IMR-90 (cell line): ENCODE measurements around the gene RHBDL1. TPM values are rescaled to one million over a fixed set of nuclear protein-coding genes. Genes with fewer than 3 reads are reported as not detected.

Experiments used
- ATAC-seq: fragments of 200-7000 bp; cut with Tn5 transposase; 2 replicates; pipeline ENCODE4 v1.9.1; 2020; ENCODE audit warnings: low read depth, mild to moderate bottlenecking, moderate library complexity
- BruUV-seq: library from RNA; stranded (reverse); fragments of 400-500 nt; replicated peaks from 2 replicates; lab custom pipeline; 2021; lab: Mats Ljungman, UMichigan
- CTCF ChIA-PET: fragments of 300-600 bp; formaldehyde crosslinking; extraction: SDS; loops from one replicate; lab custom pipeline; 2021; ENCODE audit warnings: antibody characterized with exemption; lab: Yijun Ruan, JAX
- POLR2A ChIA-PET: fragments of 300-600 bp; sonication (Branson Sonifier 250); formaldehyde crosslinking; loops from one replicate; lab custom pipeline; 2022; ENCODE audit warnings: antibody characterized with exemption; ENCODE audit not compliant: unreplicated experiment; lab: Charles Lee
- DNase-seq: peaks from one replicate; pipeline ENCODE4 v3.0.0; 2013
- H2AFZ ChIP-seq: replicated peaks from 2 replicates; pipeline ENCODE3; 2013; ENCODE audit warnings: low read length, mild to moderate bottlenecking; ENCODE audit not compliant: poor library complexity
- H2AK5ac ChIP-seq: 2 replicates; pipeline ENCODE4 v1.6.1; 2013; ENCODE audit warnings: low read depth, low read length, inconsistent platforms
- H2AK9ac ChIP-seq: replicated peaks from 2 replicates; pipeline ENCODE3; 2013; ENCODE audit warnings: mild to moderate bottlenecking, low read depth, low read length, moderate library complexity; ENCODE audit not compliant: poor library complexity
- H2BK120ac ChIP-seq: 2 replicates; pipeline ENCODE4 v1.6.1; 2013; ENCODE audit warnings: low read depth, low read length, inconsistent platforms
- H2BK15ac ChIP-seq: 3 replicates; pipeline ENCODE4 v1.6.1; 2013; ENCODE audit warnings: low read depth, low read length, inconsistent platforms
- H2BK20ac ChIP-seq: 2 replicates; pipeline ENCODE4 v1.6.1; 2013; ENCODE audit warnings: low read depth, mild to moderate bottlenecking, inconsistent platforms, low read length, moderate library complexity
- H2BK5ac ChIP-seq: 2 replicates; pipeline ENCODE4 v1.6.1; 2013; ENCODE audit warnings: mild to moderate bottlenecking, low read depth, low read length, inconsistent platforms; ENCODE audit not compliant: poor library complexity, severe bottlenecking
- H3K14ac ChIP-seq: replicated peaks from 2 replicates; pipeline ENCODE4 v1.6.1; 2013; ENCODE audit warnings: low read depth, low read length, inconsistent platforms
- H3K18ac ChIP-seq: 2 replicates; pipeline ENCODE4 v1.6.1; 2013; ENCODE audit warnings: low read depth, low read length, control low read depth
- H3K23ac ChIP-seq: 2 replicates; pipeline ENCODE4 v1.6.1; 2013; ENCODE audit warnings: low read depth, low read length, inconsistent platforms
- H3K27ac ChIP-seq: 2 replicates; pipeline ENCODE4 v1.5.1; 2013; ENCODE audit warnings: mild to moderate bottlenecking, control low read depth, low read length; ENCODE audit not compliant: insufficient read depth
- H3K27me3 ChIP-seq: 2 replicates; pipeline ENCODE4 v1.6.1; 2013; ENCODE audit warnings: low read length; ENCODE audit not compliant: control insufficient read depth, insufficient read depth
- H3K36me3 ChIP-seq: 2 replicates; pipeline ENCODE4 v1.6.1; 2013; ENCODE audit warnings: low read length, mixed read lengths; ENCODE audit not compliant: control insufficient read depth, insufficient read depth
- H3K4ac ChIP-seq: 2 replicates; pipeline ENCODE4 v1.6.1; 2013; ENCODE audit warnings: low read depth, low read length, inconsistent platforms
- H3K4me1 ChIP-seq: 2 replicates; pipeline ENCODE4 v1.6.1; 2013; ENCODE audit warnings: low read length, mixed read lengths; ENCODE audit not compliant: control insufficient read depth, insufficient read depth
- H3K4me2 ChIP-seq: 2 replicates; pipeline ENCODE4 v1.6.1; 2013; ENCODE audit warnings: low read depth, mild to moderate bottlenecking, control low read depth, low read length, moderate library complexity
- H3K4me3 ChIP-seq: 2 replicates; pipeline ENCODE4 v1.5.1; 2013; ENCODE audit warnings: low read depth, mild to moderate bottlenecking, control low read depth, low read length, moderate library complexity; ENCODE audit not compliant: insufficient read depth
- H3K56ac ChIP-seq: 2 replicates; pipeline ENCODE4 v1.6.1; 2013; ENCODE audit warnings: low read length, inconsistent platforms; ENCODE audit not compliant: insufficient read depth; ENCODE audit errors: extremely low read depth
- H3K79me1 ChIP-seq, 2 experiments: 2 replicates each; pipeline ENCODE4 v1.6.1; 2013; ENCODE audit warnings: low read length in 2 of 2, inconsistent platforms in 1 of 2, low read depth in 1 of 2
- H3K9ac ChIP-seq: 2 replicates; pipeline ENCODE4 v1.6.1; 2013; ENCODE audit warnings: low read depth, low read length, control low read depth
- H3K9me1 ChIP-seq: 2 replicates; pipeline ENCODE4 v1.6.1; 2013; ENCODE audit warnings: low read length, inconsistent platforms; ENCODE audit not compliant: insufficient read depth
- H3K9me3 ChIP-seq: 2 replicates; pipeline ENCODE4 v1.6.1; 2013; ENCODE audit warnings: low read length; ENCODE audit not compliant: control insufficient read depth, insufficient read depth
- H4K20me1 ChIP-seq: 2 replicates; pipeline ENCODE4 v1.6.1; 2013; ENCODE audit warnings: low read length, inconsistent platforms; ENCODE audit not compliant: insufficient read depth
- H4K5ac ChIP-seq: 2 replicates; pipeline ENCODE4 v1.6.1; 2013; ENCODE audit warnings: mild to moderate bottlenecking, low read depth, low read length, control low read depth
- H4K8ac ChIP-seq, 2 experiments: 2 replicates each; pipeline ENCODE4 v1.6.1; 2013; ENCODE audit warnings: low read depth in 2 of 2, low read length in 2 of 2, control low read depth in 1 of 2, inconsistent platforms in 1 of 2
- H4K91ac ChIP-seq: 2 replicates; pipeline ENCODE4 v1.6.1; 2013; ENCODE audit warnings: low read depth, low read length, inconsistent platforms; ENCODE audit not compliant: insufficient read depth
- CEBPB ChIP-seq: IDR thresholded peaks from 2 replicates; pipeline ENCODE4 v1.6.1; 2012; ENCODE audit warnings: low read depth, low read length, improper control_type of control experiment
- CHD1 ChIP-seq: IDR thresholded peaks from 2 replicates; pipeline ENCODE4 v1.6.1; 2012; ENCODE audit warnings: low read depth, low read length, improper control_type of control experiment
- CTCF ChIP-seq: conservative IDR thresholded peaks from 2 replicates; pipeline ENCODE4 v1.5.1; 2012; ENCODE audit warnings: mild to moderate bottlenecking, low read depth, low read length, improper control_type of control experiment
- ELK1 ChIP-seq: fragments of 150-350 bp; IDR thresholded peaks from 2 replicates; pipeline ENCODE4 v1.6.1; 2016; ENCODE audit warnings: low read depth, mild to moderate bottlenecking, low read length, moderate library complexity, borderline replicate concordance
- FOS ChIP-seq: fragments of 150-350 bp; IDR thresholded peaks from 2 replicates; pipeline ENCODE4 v1.6.1; 2016; ENCODE audit warnings: low read depth, low read length
- MAFK ChIP-seq: IDR thresholded peaks from 2 replicates; pipeline ENCODE4 v1.6.1; 2012; ENCODE audit warnings: low read depth, low read length, improper control_type of control experiment
- MXI1 ChIP-seq: IDR thresholded peaks from 2 replicates; pipeline ENCODE4 v1.6.1; 2012; ENCODE audit warnings: low read depth, mild to moderate bottlenecking, low read length, moderate library complexity, borderline replicate concordance
- NFE2L2 ChIP-seq: fragments of 150-350 bp; IDR thresholded peaks from 2 replicates; pipeline ENCODE4 v1.6.1; 2016; ENCODE audit warnings: low read depth, mild to moderate bottlenecking, low read length
- POLR2A ChIP-seq: IDR thresholded peaks from 2 replicates; pipeline ENCODE4 v1.6.1; 2012; ENCODE audit warnings: mild to moderate bottlenecking, low read depth, low read length
- RAD21 ChIP-seq: IDR thresholded peaks from 2 replicates; pipeline ENCODE4 v1.6.1; 2012; ENCODE audit warnings: low read length, improper control_type of control experiment
- RCOR1 ChIP-seq: IDR thresholded peaks from 2 replicates; pipeline ENCODE4 v1.6.1; 2012; ENCODE audit warnings: mild to moderate bottlenecking, low read length, improper control_type of control experiment; ENCODE audit not compliant: insufficient replicate concordance
- RFX5 ChIP-seq: IDR thresholded peaks from 2 replicates; pipeline ENCODE4 v1.8.0; 2012; ENCODE audit warnings: low read depth, mild to moderate bottlenecking, low read length, moderate library complexity
- SMC3 ChIP-seq: fragments of 150-350 bp; IDR thresholded peaks from 2 replicates; pipeline ENCODE4 v1.6.1; 2016; ENCODE audit warnings: low read depth, mild to moderate bottlenecking, antibody characterized with exemption, low read length, moderate library complexity
- WGBS, 2 experiments: methylation state at CpG; one replicate each; pipeline versions ENCODE4 v1.1.5 to v1.1.7; 2013; ENCODE audit warnings: missing lambda C conversion rate in 2 of 2; ENCODE audit not compliant: insufficient read length in 1 of 2; ENCODE audit errors: extremely low coverage in 2 of 2; 5-methylcytosine and 5-hydroxymethylcytosine counted together
- dilution Hi-C: fragments of 300-500 bp; cut with HindIII; formaldehyde crosslinking; loops from one replicate; pipeline ENCODE4 v1.14.3; 2018; ENCODE audit warnings: low sequenced_read_pairs; ENCODE audit not compliant: unreplicated experiment
- in situ Hi-C: fragments of 300-500 bp; cut with MboI; formaldehyde crosslinking; loops from 3 replicates; pipeline ENCODE4 v1.14.3; 2019; ENCODE audit warnings: low sequenced_read_pairs, inconsistent platforms, mixed read lengths
- intact Hi-C: fragments of 100-400 bp; cut with micrococcal nuclease; formaldehyde crosslinking; loops from 2 replicates; pipeline ENCODE4 v1.10.0; 2022
- polyA plus RNA-seq, 3 experiments: library from polyadenylated mRNA; depleted of rRNA; stranded (reverse); fragments of >200 nt; gene quantifications; 2 replicates each; pipeline ENCODE4 v1.2.3, GENCODE V29; 2012; ENCODE audit warnings: low replicate concordance in 1 of 3
- total RNA-seq: library from RNA; depleted of rRNA; stranded (reverse); fragments of >200 nt; gene quantifications from 2 replicates; pipeline ENCODE4 v1.2.3, GENCODE V29; 2012

Gene RHBDL1
- total and polyA plus RNA-seq, 2 of the 4 experiments (the other 2 are of a cell fraction) = 0.72 to 4.1 TPM

- Histone ChIP-seq H3K56ac (no peak overlapping the region), H2AK9ac (peak overlapping the region; percentile 95), H3K36me3 (peaks cover 27% of the 10 kb centered on the region), H3K9ac (peak overlapping the region; percentile 80), H3K9me3 (no peaks in the 10 kb centered on the region), H2BK15ac (no peak overlapping the region), H3K4me3 (peak overlapping the region; percentile 96), H2BK20ac (no peak overlapping the region), H2BK120ac (no peak overlapping the region), H3K14ac (peak overlapping the region; percentile 76), H2BK5ac (peak overlapping the region; percentile 74), H3K23ac (peak overlapping the region; percentile 53; the same call in 1 of the 2 replicates), H3K4ac (peak overlapping the region; percentile 83; the same call in 1 of the 2 replicates), H3K79me1 (peaks cover 9 to 40% of the 10 kb centered on the region in 2 experiments; a peak in 3 of 4 replicates), H3K27ac (peak overlapping the region; percentile 82), H3K27me3 (no peaks in the 10 kb centered on the region), H3K4me2 (peak overlapping the region; percentile 98), H2AFZ (peak overlapping the region; percentile 93), H4K20me1 (peaks cover 34% of the 10 kb centered on the region), H3K18ac (no peak overlapping the region), H3K4me1 (peaks cover 22% of the 10 kb centered on the region), H2AK5ac (no peak overlapping the region), H4K5ac (peak overlapping the region; percentile 54; the same call in 1 of the 2 replicates), H4K91ac (no peak overlapping the region), H4K8ac (peak overlapping the region; percentile 74 to 86; a peak in 2 of 4 replicates), H3K9me1 (peaks cover 15% of the 10 kb centered on the region)
- WGBS, 2 experiments = 1% methylated on average over 24 of the region's 38 CpGs; no CpG with 5 or more reads in 1 of the 2 experiments
- ChIA-PET CTCF (no interaction called here), POLR2A (no interaction called here)
- intact Hi-C loops (no loop called here), dilution Hi-C loops (no loop called here), in situ Hi-C loops (no loop called here)
- ATAC-seq (peak; percentile 2), DNase-seq (no peak)
- no peak for TF ChIP-seq CHD1
- TF ChIP-seq NFE2L2 = no peak
- TF ChIP-seq POLR2A = no peak
- no peak for TF ChIP-seq RAD21
- no peak for TF ChIP-seq MXI1
- TF ChIP-seq RFX5 = no peak
- no peak for TF ChIP-seq FOS
- no peak for TF ChIP-seq ELK1
- no peak for TF ChIP-seq MAFK
- no peak for TF ChIP-seq CEBPB
- TF ChIP-seq CTCF = no peak
- no peak for TF ChIP-seq SMC3
- TF ChIP-seq RCOR1 = no peak
- no TSS peak for BruUV-seq
Measured at GRCh38 chr16:680625-680945, 5.1 kb downstream of the RHBDL1 start.
